CD4-positive, CD25-positive, alpha-beta regulatory T cell (primary cell): Measurements from ENCODE around the gene EPB41L4A. TPM values are rescaled to one million over a fixed set of nuclear protein-coding genes. Genes with fewer than 3 reads are reported as not detected.
A peak's percentile ranks its signal among the peaks of the same experiment; 100 is the strongest.
"Not testable (repeated sequence)": the region's sequence is repeated elsewhere in the genome, so short reads cannot be mapped to it uniquely, and the experiment has no call there.

ENCODE experiments used
- ATAC-seq, 2 donors: fragments of 150-1000 bp; cut with Tn5 transposase; one replicate each; pipeline ENCODE4 v1.10.0; 2021; ENCODE audit warnings: low read depth in 2 of 2, moderate number of reproducible peaks in 2 of 2, moderate library complexity in 1 of 2
- DNase-seq, 3 donors: peaks; one replicate each; pipeline versions ENCODE4 v3.0.0 to v3.0.0-alpha.2; 2012 to 2022; ENCODE audit warnings: mixed read lengths in 1 of 3
- H3K27ac ChIP-seq: one replicate; pipeline ENCODE4 v1.7.0; 2013; ENCODE audit warnings: mild to moderate bottlenecking, low read length; ENCODE audit not compliant: insufficient read depth, poor library complexity, severe bottlenecking
- H3K27me3 ChIP-seq: one replicate; pipeline ENCODE4 v1.7.0; 2013; ENCODE audit warnings: low read length; ENCODE audit not compliant: control insufficient read depth, insufficient read depth
- H3K36me3 ChIP-seq: one replicate; pipeline ENCODE4 v1.7.0; 2013; ENCODE audit warnings: mild to moderate bottlenecking, low read length, moderate library complexity; ENCODE audit not compliant: control insufficient read depth, insufficient read depth
- H3K4me1 ChIP-seq: 2 replicates; pipeline ENCODE4 v1.7.0; 2013; ENCODE audit warnings: mild to moderate bottlenecking, low read length; ENCODE audit not compliant: insufficient read depth, control insufficient read depth, poor library complexity, severe bottlenecking
- H3K4me3 ChIP-seq: one replicate; pipeline ENCODE4 v1.7.0; 2013; ENCODE audit warnings: low read depth, mild to moderate bottlenecking, low read length, moderate library complexity
- H3K9me3 ChIP-seq, 2 experiments: 1 replicate in 1 of 2; 2 replicates in 1 of 2; pipeline ENCODE4 v1.7.0; 2013; ENCODE audit warnings: low read length in 2 of 2, mild to moderate bottlenecking in 1 of 2, moderate library complexity in 1 of 2; ENCODE audit not compliant: control insufficient read depth in 2 of 2
- H3K27ac Mint-ChIP-seq, 3 donors: one replicate each; pipeline ENCODE4 v1.8.0; 2020 to 2022; ENCODE audit warnings: mild to moderate bottlenecking in 3 of 3, mixed read lengths in 3 of 3, moderate library complexity in 2 of 3
- H3K27me3 Mint-ChIP-seq: one replicate; pipeline ENCODE4 v1.8.0; 2022; ENCODE audit warnings: mild to moderate bottlenecking, mixed read lengths
- H3K36me3 Mint-ChIP-seq: one replicate; pipeline ENCODE4 v1.8.0; 2020; ENCODE audit warnings: mixed read lengths
- H3K4me1 Mint-ChIP-seq, 4 donors: one replicate each; pipeline ENCODE4 v1.8.0; 2020 to 2022; ENCODE audit warnings: mixed read lengths in 4 of 4, mild to moderate bottlenecking in 1 of 4
- H3K4me3 Mint-ChIP-seq, 4 donors: one replicate each; pipeline ENCODE4 v1.8.0; 2020 to 2022; ENCODE audit warnings: mild to moderate bottlenecking in 4 of 4, mixed read lengths in 4 of 4, moderate library complexity in 3 of 4
- H3K9me3 Mint-ChIP-seq, 7 donors: one replicate each; pipeline ENCODE4 v1.8.0; 2020 to 2022; ENCODE audit warnings: mixed read lengths in 7 of 7, mild to moderate bottlenecking in 3 of 7, moderate library complexity in 2 of 7
- polyA plus RNA-seq, 4 donors: library from polyadenylated mRNA; unstranded; fragments of 300-500 nt; fragmentation: Illumina TruSeq; gene quantifications; one replicate each; pipeline ENCODE4 v1.2.3, GENCODE V29; 2021
- total RNA-seq: library from RNA; stranded (reverse); gene quantifications from one replicate; pipeline ENCODE4 v1.2.3, GENCODE V29; 2022

EPB41L4A gene
- total and polyA plus RNA-seq, 5 donors from 2014 or later, result 0.09 to 0.38 (median 0.22) TPM; not detected in 1

DNA sequence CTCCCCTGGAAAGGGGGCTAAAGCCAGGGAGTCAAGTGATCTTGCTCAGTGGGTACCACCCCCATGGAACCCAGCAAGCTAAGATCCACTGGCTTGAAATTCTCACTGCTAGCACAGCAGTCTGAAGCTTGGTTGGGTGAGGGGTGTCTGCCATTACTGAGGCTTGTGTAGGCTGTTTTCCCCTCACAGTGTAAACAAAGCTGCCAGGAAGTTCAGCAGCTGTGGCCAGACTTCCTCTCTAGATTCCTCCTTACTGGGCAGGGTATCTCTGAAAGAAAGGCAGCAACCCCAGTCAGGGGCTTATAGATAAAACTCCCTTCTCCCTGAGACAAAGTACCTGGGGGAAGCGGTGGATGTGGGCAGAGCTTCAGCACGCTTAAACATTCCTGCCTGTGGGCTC lies 17.1 kb upstream of the EPB41L4A start:
- no peak overlapping the region for H3K4me3 Mint-ChIP-seq
- Histone ChIP-seq H3K4me1 (no peaks in the 10 kb centered on the region), H3K9me3 (no peaks in the 10 kb centered on the region), H3K4me3 (no peak overlapping the region), H3K27me3 (no peaks in the 10 kb centered on the region), H3K36me3 (no peaks in the 10 kb centered on the region), H3K27ac (no peak overlapping the region)
- no peaks in the 10 kb centered on the region for H3K4me1 Mint-ChIP-seq
- ATAC-seq (no peak), DNase-seq (no peak)
- peaks cover 11% of the 10 kb centered on the region for H3K27me3 Mint-ChIP-seq
- H3K27ac Mint-ChIP-seq, result no peak overlapping the region
- H3K36me3 Mint-ChIP-seq, result no peaks in the 10 kb centered on the region
- peaks cover 0 to 11% (median 5%) of the 10 kb centered on the region in 7 donors for H3K9me3 Mint-ChIP-seq

DNA sequence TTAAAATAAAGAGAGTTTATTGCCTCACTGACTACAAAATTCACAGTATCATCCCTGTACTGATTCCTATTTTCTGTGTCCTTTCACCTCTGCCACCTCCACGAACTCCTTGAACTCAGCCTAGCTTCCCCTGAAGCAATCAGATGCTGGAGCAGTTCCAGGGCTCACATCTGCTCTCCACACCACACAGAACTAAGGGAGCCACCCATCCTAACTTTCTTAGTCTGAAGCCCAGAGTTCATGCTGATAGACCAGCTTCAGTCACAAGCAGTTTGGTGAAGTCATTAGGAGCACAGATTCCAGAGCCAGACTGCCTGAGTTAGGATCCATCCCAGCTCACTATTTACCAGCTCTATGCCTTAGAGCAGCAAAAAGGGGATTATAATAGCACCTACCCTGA lies 15.6 kb upstream of the EPB41L4A start:
- H3K27me3 ChIP-seq, result no peaks in the 10 kb centered on the region
- Mint-ChIP-seq H3K36me3 (no peaks in the 10 kb centered on the region), H3K4me3 (no peak overlapping the region), H3K4me1 (no peaks in the 10 kb centered on the region), H3K27me3 (peaks cover 11% of the 10 kb centered on the region), H3K9me3 (peaks cover 0 to 6% (median 4%) of the 10 kb centered on the region in 7 donors), H3K27ac (no peak overlapping the region)
- H3K9me3 ChIP-seq, result no peaks in the 10 kb centered on the region
- no peak overlapping the region for H3K27ac ChIP-seq
- H3K4me3 ChIP-seq, result no peak overlapping the region
- no peak for DNase-seq
- no peaks in the 10 kb centered on the region for H3K36me3 ChIP-seq
- H3K4me1 ChIP-seq, result no peaks in the 10 kb centered on the region
- no peak for ATAC-seq

DNA sequence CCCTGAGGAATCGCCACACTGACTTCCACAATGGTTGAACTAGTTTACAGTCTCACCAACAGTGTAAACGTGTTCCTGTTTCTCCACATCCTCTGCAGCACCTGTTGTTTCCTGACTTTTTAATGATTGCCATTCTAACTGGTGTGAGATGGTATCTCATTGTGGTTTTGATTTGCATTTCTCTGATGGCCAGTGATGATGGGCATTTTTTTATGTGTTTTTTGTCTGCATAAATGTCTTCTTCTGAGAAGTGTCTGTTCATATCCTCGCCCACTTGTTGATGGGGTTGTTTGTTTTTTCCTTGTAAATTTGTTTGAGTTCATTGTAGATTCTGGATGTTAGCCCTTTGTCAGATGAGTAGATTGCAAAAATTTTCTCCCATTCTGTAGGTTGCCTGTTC lies 7.1 kb upstream of the EPB41L4A start:
- not testable (repeated sequence) for DNase-seq, H3K4me3 Mint-ChIP-seq, H3K4me1 Mint-ChIP-seq, H3K27ac ChIP-seq, H3K36me3 ChIP-seq, H3K27me3 ChIP-seq, H3K27ac Mint-ChIP-seq, H3K36me3 Mint-ChIP-seq, ATAC-seq, H3K4me1 ChIP-seq, H3K4me3 ChIP-seq, H3K9me3 Mint-ChIP-seq, H3K9me3 ChIP-seq
- H3K27me3 Mint-ChIP-seq, result peaks cover 25% of the 10 kb centered on the region

DNA sequence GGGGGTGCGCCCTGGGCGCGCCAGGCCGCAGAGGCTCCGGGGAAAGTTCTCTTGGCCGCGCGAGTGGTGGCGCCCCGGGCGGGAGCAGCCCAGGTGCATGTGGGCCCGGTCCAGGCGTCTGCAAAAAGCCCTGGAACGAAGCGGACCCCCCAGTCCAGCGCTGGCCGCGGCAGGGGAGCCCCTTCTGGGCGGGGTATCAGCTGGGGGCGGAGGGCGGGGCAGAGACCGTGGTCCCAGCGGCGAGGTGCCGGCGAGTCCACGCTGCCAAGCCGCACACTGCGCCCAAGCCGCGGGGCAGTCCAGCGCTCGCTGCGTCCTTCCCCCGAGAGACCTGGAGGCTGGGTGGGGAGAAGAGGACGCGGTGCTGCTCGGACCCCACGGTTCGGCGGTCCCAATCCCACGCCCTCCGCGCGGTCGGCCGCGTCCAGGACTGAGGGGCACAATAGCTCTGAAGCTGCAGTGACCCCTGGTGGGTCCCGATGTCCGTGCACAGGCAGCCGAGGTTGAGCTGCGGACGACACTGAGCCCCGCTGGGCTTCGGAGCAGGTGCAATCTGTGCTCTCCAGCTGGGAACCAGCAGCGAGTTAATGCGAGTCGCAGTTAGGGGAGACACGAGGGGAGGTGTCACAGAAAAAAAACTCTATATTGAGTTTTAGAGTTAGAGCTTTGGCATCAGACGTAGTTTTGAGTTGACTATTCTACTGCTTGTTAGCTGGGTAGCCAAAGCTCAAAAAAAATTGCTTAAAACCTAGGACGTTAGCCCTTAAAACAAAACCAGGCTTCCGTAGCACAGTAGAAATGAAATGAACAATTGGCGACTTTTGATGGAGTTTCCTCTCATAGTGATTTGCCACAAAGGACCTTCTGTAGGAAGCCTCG lies 1.1 kb upstream of the EPB41L4A start:
- Histone ChIP-seq H3K9me3 (no peaks in the 10 kb centered on the region), H3K27ac (no peak overlapping the region), H3K4me3 (no peak overlapping the region), H3K4me1 (peaks cover 23% of the 10 kb centered on the region), H3K36me3 (no peaks in the 10 kb centered on the region), H3K27me3 (peaks cover 23% of the 10 kb centered on the region)
- H3K9me3 Mint-ChIP-seq, result peaks cover 0 to 6% (median 0%) of the 10 kb centered on the region in 7 donors
- peak overlapping the region in 1 of 4 donors; percentile 35 for H3K4me3 Mint-ChIP-seq
- H3K27me3 Mint-ChIP-seq, result peaks cover 74% of the 10 kb centered on the region
- ATAC-seq (peak in 1 of 2 donors; percentile 35), DNase-seq (peak in 1 of 3 donors; percentile 30)
- H3K36me3 Mint-ChIP-seq, result no peaks in the 10 kb centered on the region
- H3K4me1 Mint-ChIP-seq, result peaks cover 7 to 17% (median 12%) of the 10 kb centered on the region in 4 donors
- no peak overlapping the region for H3K27ac Mint-ChIP-seq

DNA sequence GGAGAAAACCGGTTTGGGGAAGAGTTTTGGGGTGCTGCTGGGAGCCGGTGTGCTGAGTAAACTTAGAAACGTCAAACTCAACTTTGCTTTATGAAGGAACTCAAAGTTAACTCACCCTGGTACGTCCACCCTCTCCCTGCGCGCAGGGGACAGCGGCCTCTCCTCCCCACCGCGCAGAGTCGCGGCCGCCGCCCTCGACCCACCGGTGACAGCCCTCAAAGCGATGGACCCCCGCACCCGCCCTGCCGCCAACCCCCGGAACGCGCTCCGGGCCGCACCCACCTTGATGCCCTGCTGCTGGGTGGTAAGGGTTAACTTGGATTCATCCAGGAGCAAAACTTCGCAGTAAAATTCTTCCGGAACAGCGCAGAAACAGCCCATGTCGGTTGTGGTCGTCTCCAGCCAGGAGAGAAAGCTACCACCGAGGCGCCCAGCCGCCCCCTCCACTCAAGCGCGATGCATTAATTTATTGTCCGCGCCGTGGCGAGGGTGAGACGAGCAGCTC lies 366 bp downstream of the EPB41L4A start:
- no peaks in the 10 kb centered on the region for H3K36me3 Mint-ChIP-seq
- Histone ChIP-seq H3K4me3 (no peak overlapping the region), H3K4me1 (peaks cover 23% of the 10 kb centered on the region), H3K27ac (no peak overlapping the region), H3K36me3 (no peaks in the 10 kb centered on the region), H3K9me3 (no peaks in the 10 kb centered on the region), H3K27me3 (peaks cover 29% of the 10 kb centered on the region)
- no peak overlapping the region for H3K27ac Mint-ChIP-seq
- H3K4me1 Mint-ChIP-seq, result peaks cover 7 to 17% (median 12%) of the 10 kb centered on the region in 4 donors
- DNase-seq (no peak), ATAC-seq (peak in 1 of 2 donors; percentile 10)
- H3K4me3 Mint-ChIP-seq, result peak overlapping the region in 3 of 4 donors; percentile 51 to 90 (median 73)
- H3K9me3 Mint-ChIP-seq, result peaks cover 0 to 6% (median 0%) of the 10 kb centered on the region in 7 donors
- H3K27me3 Mint-ChIP-seq, result peaks cover 76% of the 10 kb centered on the region

DNA sequence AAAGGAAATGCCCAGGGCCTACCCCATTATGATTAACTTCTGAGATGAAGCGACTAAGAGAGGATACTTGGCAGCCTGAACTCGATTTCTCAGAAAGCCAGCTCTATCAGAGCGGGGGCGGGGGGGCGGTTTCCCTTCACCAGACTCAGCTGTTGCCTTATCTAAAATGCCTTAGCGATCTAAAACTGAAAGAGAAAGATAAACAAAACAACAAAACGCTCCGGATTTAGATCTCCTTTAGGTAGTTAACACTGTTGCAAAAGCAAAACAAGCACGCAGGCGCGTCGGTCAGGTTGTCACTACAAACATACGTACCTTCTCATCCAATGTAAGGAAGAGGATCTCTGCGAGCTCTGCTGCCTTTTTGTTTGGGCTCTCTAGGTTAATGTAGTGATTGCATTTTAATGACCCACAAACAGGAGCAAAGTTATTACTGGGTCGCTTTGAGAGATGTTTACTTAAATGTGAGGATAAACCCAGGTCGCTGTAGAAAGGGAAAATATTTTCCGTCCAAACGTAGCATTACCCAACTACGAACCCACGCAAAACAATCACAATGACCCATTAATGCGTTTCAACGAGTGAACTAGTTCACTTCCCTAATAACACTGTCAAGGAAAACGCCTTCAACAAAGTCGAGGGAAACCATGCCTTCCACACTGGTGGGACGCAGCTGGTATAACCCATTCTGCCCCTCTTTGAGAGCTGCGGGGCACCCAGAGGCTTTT lies 982 bp downstream of the EPB41L4A start:
- Mint-ChIP-seq H3K36me3 (no peaks in the 10 kb centered on the region), H3K9me3 (peaks cover 0 to 6% (median 0%) of the 10 kb centered on the region in 7 donors), H3K27ac (no peak overlapping the region), H3K27me3 (peaks cover 82% of the 10 kb centered on the region), H3K4me1 (peaks cover 7 to 17% (median 12%) of the 10 kb centered on the region in 4 donors), H3K4me3 (peak overlapping the region; percentile 51 to 90 (median 77))
- DNase-seq (peak in 1 of 3 donors; percentile 79), ATAC-seq (peak; percentile 19 to 45)
- peaks cover 23% of the 10 kb centered on the region for H3K4me1 ChIP-seq
- peaks cover 33% of the 10 kb centered on the region for H3K27me3 ChIP-seq
- H3K27ac ChIP-seq, result no peak overlapping the region
- no peaks in the 10 kb centered on the region for H3K36me3 ChIP-seq
- peak overlapping the region; percentile 68 for H3K4me3 ChIP-seq
- no peaks in the 10 kb centered on the region for H3K9me3 ChIP-seq

DNA sequence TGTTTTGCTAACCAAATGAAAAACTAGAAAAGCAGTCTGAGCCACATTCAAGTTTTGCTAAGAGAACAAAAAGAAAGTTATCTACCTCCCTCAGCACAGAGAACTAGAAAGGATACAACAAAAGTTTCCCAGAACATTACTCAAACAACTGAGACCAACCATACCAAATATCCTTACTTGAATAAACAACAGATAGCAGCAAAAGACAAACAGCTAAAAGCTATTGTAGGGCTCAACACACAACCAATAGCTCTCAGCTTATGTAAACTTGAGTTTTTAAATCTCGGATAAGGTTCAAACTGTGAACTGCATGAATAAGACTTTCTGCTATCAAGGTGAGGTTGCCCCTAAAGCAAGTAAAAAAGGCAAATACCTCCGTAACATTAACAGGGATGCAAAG lies 3.5 kb downstream of the EPB41L4A start:
- no peak for ATAC-seq
- no peak for DNase-seq
- H3K9me3 Mint-ChIP-seq, result peaks cover 0 to 2% (median 0%) of the 10 kb centered on the region in 7 donors
- H3K27ac Mint-ChIP-seq, result peak overlapping the region in 1 of 3 donors; percentile 20
- H3K27ac ChIP-seq, result no peak overlapping the region
- no peak overlapping the region for H3K4me3 ChIP-seq
- H3K27me3 ChIP-seq, result peaks cover 35% of the 10 kb centered on the region
- no peak overlapping the region for H3K4me3 Mint-ChIP-seq
- H3K36me3 ChIP-seq, result no peaks in the 10 kb centered on the region
- H3K36me3 Mint-ChIP-seq, result no peaks in the 10 kb centered on the region
- H3K4me1 Mint-ChIP-seq, result peaks cover 7 to 13% (median 9%) of the 10 kb centered on the region in 4 donors
- H3K9me3 ChIP-seq, result no peaks in the 10 kb centered on the region
- H3K4me1 ChIP-seq, result peaks cover 23% of the 10 kb centered on the region
- peaks cover 73% of the 10 kb centered on the region for H3K27me3 Mint-ChIP-seq
